Mucosa of rectum (tissue), 2 donors: Measurements from ENCODE around the gene RNFT2.

Experiments used
- H3K27ac ChIP-seq, 2 donors: one replicate each; pipeline ENCODE4 v1.7.0; 2013; ENCODE audit warnings: inconsistent platforms in 2 of 2, low read depth in 2 of 2, low read length in 2 of 2
- H3K27me3 ChIP-seq, 2 donors: one replicate each; pipeline ENCODE4 v1.7.0; 2013; ENCODE audit warnings: low read length in 2 of 2; ENCODE audit not compliant: control insufficient read depth in 2 of 2, insufficient read depth in 2 of 2
- H3K36me3 ChIP-seq, 2 donors: one replicate each; pipeline ENCODE4 v1.7.0; 2013; ENCODE audit warnings: low read length in 2 of 2; ENCODE audit not compliant: control insufficient read depth in 2 of 2, insufficient read depth in 2 of 2
- H3K4me1 ChIP-seq, 2 donors: one replicate each; pipeline ENCODE4 v1.7.0; 2013; ENCODE audit warnings: low read length in 2 of 2, mild to moderate bottlenecking in 1 of 2; ENCODE audit not compliant: control insufficient read depth in 2 of 2, insufficient read depth in 2 of 2
- H3K4me3 ChIP-seq, 2 donors: one replicate each; pipeline ENCODE4 v1.7.0; 2013; ENCODE audit warnings: low read length in 2 of 2
- H3K9ac ChIP-seq, 2 donors: one replicate each; pipeline ENCODE4 v1.7.0; 2013; ENCODE audit warnings: low read length in 2 of 2, low read depth in 1 of 2, mild to moderate bottlenecking in 1 of 2
- H3K9me3 ChIP-seq, 2 donors: one replicate each; pipeline ENCODE4 v1.7.0; 2013; ENCODE audit warnings: low read length in 2 of 2; ENCODE audit not compliant: control insufficient read depth in 2 of 2
- donor health status: healthy.
- donor health status: Normal muscosa, but diverticular disease.

The RNFT2 gene

GRCh38 chr12:116870306-116870705 lies 132.2 kb downstream of the RNFT2 start:
- Histone ChIP-seq H3K9ac (no peak overlapping the region), H3K36me3 (no peaks in the 10 kb centered on the region), H3K4me3 (no peak overlapping the region), H3K4me1 (no peaks in the 10 kb centered on the region), H3K9me3 (no peaks in the 10 kb centered on the region), H3K27me3 (no peaks in the 10 kb centered on the region), H3K27ac (no peak overlapping the region)

GRCh38 chr12:116874324-116874995 lies 136.3 kb downstream of the RNFT2 start:
- Histone ChIP-seq H3K27ac (no peak overlapping the region), H3K27me3 (peaks cover 4 to 10% of the 10 kb centered on the region in 2 donors), H3K9ac (no peak overlapping the region), H3K4me3 (no peak overlapping the region), H3K4me1 (peaks cover 5 to 11% of the 10 kb centered on the region in 2 donors), H3K36me3 (no peaks in the 10 kb centered on the region), H3K9me3 (no peaks in the 10 kb centered on the region)

GRCh38 chr12:116876151-116876869 lies 138.2 kb downstream of the RNFT2 start:
- no peaks in the 10 kb centered on the region for H3K36me3 ChIP-seq
- peaks cover 11 to 20% of the 10 kb centered on the region in 2 donors for H3K27me3 ChIP-seq
- H3K27ac ChIP-seq, result no peak overlapping the region
- H3K4me1 ChIP-seq, result peaks cover 12 to 21% of the 10 kb centered on the region in 2 donors
- no peaks in the 10 kb centered on the region for H3K9me3 ChIP-seq
- no peak overlapping the region for H3K9ac ChIP-seq
- no peak overlapping the region for H3K4me3 ChIP-seq

- Histone ChIP-seq H3K27ac (peak overlapping the region; percentile 15 to 56), H3K27me3 (peaks cover 24 to 42% of the 10 kb centered on the region in 2 donors), H3K9me3 (no peaks in the 10 kb centered on the region), H3K36me3 (no peaks in the 10 kb centered on the region), H3K4me1 (peaks cover 18 to 28% of the 10 kb centered on the region in 2 donors), H3K4me3 (peak overlapping the region; percentile 61 to 72), H3K9ac (peak overlapping the region; percentile 49 to 60)
Observed at GRCh38 chr12:116878567-116879508, 140.7 kb downstream of the RNFT2 start.

GRCh38 chr12:116879509-116880212 lies 141.5 kb downstream of the RNFT2 start:
- Histone ChIP-seq H3K9ac (peak overlapping the region in 1 of 2 donors; percentile 49), H3K9me3 (no peaks in the 10 kb centered on the region), H3K4me1 (peaks cover 18 to 28% of the 10 kb centered on the region in 2 donors), H3K36me3 (no peaks in the 10 kb centered on the region), H3K27me3 (peaks cover 24 to 42% of the 10 kb centered on the region in 2 donors), H3K27ac (peak overlapping the region; percentile 15 to 56), H3K4me3 (peak overlapping the region; percentile 61 to 72)

GRCh38 chr12:116880213-116880816 lies 142.2 kb downstream of the RNFT2 start:
- H3K27me3 ChIP-seq, result peaks cover 24 to 42% of the 10 kb centered on the region in 2 donors
- peak overlapping the region; percentile 12 to 24 for H3K9ac ChIP-seq
- peak overlapping the region; percentile 28 to 51 for H3K4me3 ChIP-seq
- no peak overlapping the region for H3K27ac ChIP-seq
- peaks cover 18 to 28% of the 10 kb centered on the region in 2 donors for H3K4me1 ChIP-seq
- H3K36me3 ChIP-seq, result no peaks in the 10 kb centered on the region
- H3K9me3 ChIP-seq, result no peaks in the 10 kb centered on the region

- Histone ChIP-seq H3K27ac (no peak overlapping the region), H3K27me3 (peaks cover 24 to 42% of the 10 kb centered on the region in 2 donors), H3K9me3 (no peaks in the 10 kb centered on the region), H3K9ac (peak overlapping the region in 1 of 2 donors; percentile 12), H3K4me3 (peak overlapping the region; percentile 30 to 51), H3K36me3 (no peaks in the 10 kb centered on the region), H3K4me1 (peaks cover 18 to 28% of the 10 kb centered on the region in 2 donors)
Observed at GRCh38 chr12:116880817-116881324, 142.8 kb downstream of the RNFT2 start.

- Histone ChIP-seq H3K27ac (no peak within 1 kb of the TSS), H3K4me1 (peaks cover 18 to 28% of the 10 kb centered on the region in 2 donors), H3K4me3 (peak within 1 kb of the TSS; percentile 30 to 51), H3K9ac (peak within 1 kb of the TSS; percentile 12 to 24), H3K27me3 (peaks cover 24 to 42% of the 10 kb centered on the region in 2 donors), H3K36me3 (no peaks in the 10 kb centered on the region), H3K9me3 (no peaks in the 10 kb centered on the region)
Observed at GRCh38 chr12:116881325-116881876, 143.3 kb downstream of the RNFT2 start, which contains the start of gene HRK. Gene HRK (minus strand): TSS chr12:116881441. CDS start chr12:116881307, 134 bp downstream.
